Liver (tissue), 9 donors: ENCODE measurements around the gene PCED1B. TPM values are rescaled to one million over a fixed set of nuclear protein-coding genes. Genes with fewer than 3 reads are reported as not detected.

Experiments
- DNase-seq: peaks from one replicate; pipeline ENCODE4 v3.0.0-alpha.2; 2017; ENCODE audit warnings: low spot score
- H3K27ac ChIP-seq, 2 donors: one replicate each; pipeline ENCODE4 v1.7.0; 2013; ENCODE audit warnings: inconsistent platforms in 2 of 2, low read length in 2 of 2, control low read depth in 1 of 2, low read depth in 1 of 2, mild to moderate bottlenecking in 1 of 2
- H3K27me3 ChIP-seq, 4 donors: one replicate each; pipeline versions ENCODE4 v1.6.1 to v1.7.0; 2013; ENCODE audit warnings: low read length in 3 of 4, inconsistent platforms in 1 of 4, mild to moderate bottlenecking in 1 of 4, moderate library complexity in 1 of 4; ENCODE audit not compliant: control insufficient read depth in 4 of 4, insufficient read depth in 4 of 4
- H3K36me3 ChIP-seq, 4 donors: one replicate each; pipeline versions ENCODE4 v1.6.1 to v1.7.0; 2013; ENCODE audit warnings: low read length in 3 of 4, mild to moderate bottlenecking in 3 of 4, low read depth in 1 of 4, moderate library complexity in 1 of 4; ENCODE audit not compliant: control insufficient read depth in 4 of 4, insufficient read depth in 3 of 4
- H3K4me1 ChIP-seq, 4 donors: one replicate each; pipeline versions ENCODE4 v1.6.1 to v1.7.0; 2013; ENCODE audit warnings: low read length in 3 of 4, mild to moderate bottlenecking in 3 of 4, moderate library complexity in 1 of 4; ENCODE audit not compliant: control insufficient read depth in 4 of 4, insufficient read depth in 4 of 4
- H3K4me3 ChIP-seq, 3 donors: one replicate each; pipeline versions ENCODE4 v1.6.1 to v1.7.0; 2013; ENCODE audit warnings: low read length in 3 of 3, control low read depth in 1 of 3, low read depth in 1 of 3, mild to moderate bottlenecking in 1 of 3
- H3K9ac ChIP-seq, 2 donors: one replicate each; pipeline ENCODE4 v1.7.0; 2013; ENCODE audit warnings: low read length in 2 of 2, mild to moderate bottlenecking in 2 of 2, moderate library complexity in 2 of 2, control low read depth in 1 of 2, low read depth in 1 of 2
- H3K9me3 ChIP-seq, 4 donors: one replicate each; pipeline versions ENCODE4 v1.6.1 to v1.7.0; 2013; ENCODE audit warnings: low read length in 3 of 4; ENCODE audit not compliant: control insufficient read depth in 4 of 4
- CTCF ChIP-seq: fragments of 150-350 bp; IDR thresholded peaks from 2 replicates; pipeline ENCODE4 v1.5.1; 2017; ENCODE audit warnings: improper control_type of control experiment, low read depth, low read length; ENCODE audit not compliant: missing input control
- EGR1 ChIP-seq, 2 donors: IDR thresholded peaks; 2 replicates each; pipeline ENCODE4 v1.6.1; 2016 to 2018; ENCODE audit warnings: antibody characterized with exemption in 2 of 2, low read depth in 2 of 2
- FOXA2 ChIP-seq: IDR thresholded peaks from 2 replicates; pipeline ENCODE4 v1.6.1; 2016; ENCODE audit warnings: antibody characterized with exemption
- GABPA ChIP-seq, 2 donors: IDR thresholded peaks in 1 of 2; conservative IDR thresholded peaks in 1 of 2; 2 replicates each; pipeline ENCODE4 v1.6.1; 2016; ENCODE audit warnings: antibody characterized with exemption in 2 of 2, mild to moderate bottlenecking in 1 of 2, moderate library complexity in 1 of 2
- HNF4A ChIP-seq, 2 donors: conservative IDR thresholded peaks; 2 replicates each; pipeline ENCODE4 v1.6.1; 2016; ENCODE audit warnings: antibody characterized with exemption in 2 of 2, mild to moderate bottlenecking in 2 of 2
- JUND ChIP-seq, 2 donors: IDR thresholded peaks; 2 replicates each; pipeline ENCODE4 v1.6.1; 2016; ENCODE audit warnings: antibody characterized with exemption in 2 of 2
- MAX ChIP-seq: IDR thresholded peaks from 2 replicates; pipeline ENCODE4 v1.6.1; 2016; ENCODE audit warnings: antibody characterized with exemption
- NR2F2 ChIP-seq: IDR thresholded peaks from 2 replicates; pipeline ENCODE4 v1.6.1; 2016; ENCODE audit warnings: antibody characterized with exemption
- RAD21 ChIP-seq, 2 donors: IDR thresholded peaks; 2 replicates each; pipeline ENCODE4 v1.6.1; 2016; ENCODE audit warnings: antibody characterized with exemption in 2 of 2, mild to moderate bottlenecking in 2 of 2
- REST ChIP-seq: IDR thresholded peaks from 2 replicates; pipeline ENCODE4 v1.6.1; 2016; ENCODE audit warnings: antibody characterized with exemption, mild to moderate bottlenecking
- RXRA ChIP-seq, 2 donors: IDR thresholded peaks; 2 replicates each; pipeline ENCODE4 v1.6.1; 2017 to 2018; ENCODE audit warnings: antibody characterized with exemption in 2 of 2, mild to moderate bottlenecking in 1 of 2
- SP1 ChIP-seq: IDR thresholded peaks from 2 replicates; pipeline ENCODE4 v1.6.1; 2018; ENCODE audit warnings: antibody characterized with exemption, mild to moderate bottlenecking
- TAF1 ChIP-seq: conservative IDR thresholded peaks from 2 replicates; pipeline ENCODE4 v1.6.1; 2016; ENCODE audit warnings: antibody characterized with exemption, mild to moderate bottlenecking
- YY1 ChIP-seq: IDR thresholded peaks from 2 replicates; pipeline ENCODE4 v1.6.1; 2016; ENCODE audit warnings: antibody characterized with exemption, mild to moderate bottlenecking
- ZBTB33 ChIP-seq: IDR thresholded peaks from 2 replicates; pipeline ENCODE4 v1.6.1; 2016; ENCODE audit warnings: antibody characterized with exemption
- WGBS: extraction: QIAGEN DNeasy Blood & Tissue Kit; methylation state at CpG from one replicate; pipeline ENCODE4 v1.1.7; 2013; 5-methylcytosine and 5-hydroxymethylcytosine counted together
- polyA plus RNA-seq, 2 donors: library from polyadenylated mRNA; stranded (reverse) in 1 of 2; unstranded in 1 of 2; fragments of 200-250 nt in 1 of 2; fragments of >200 nt in 1 of 2; fragmentation: Nextera tagmentation in 1 of 2; extraction: Ambion mirVana in 1 of 2; gene quantifications; one replicate each; pipeline versions ENCODE4 v1.2.1 to v1.2.3, GENCODE V29; 2013 to 2015
- total RNA-seq, 2 donors: library from RNA; depleted of rRNA; stranded (reverse); fragments of >200 nt; gene quantifications; one replicate each; pipeline ENCODE4 v1.2.3, GENCODE V29; 2014
- donor health status: healthy.
- donor health status: healthy.
- donor health status: healthy.
- donor health status: healthy.
- donor health status: healthy.

The PCED1B gene
- total and polyA plus RNA-seq, 4 donors = 0.51 to 1.8 (median 1.1) TPM

- H3K9ac ChIP-seq = no peak overlapping the region
- H3K27ac ChIP-seq = no peak overlapping the region
- no peaks in the 10 kb centered on the region for H3K9me3 ChIP-seq
- 84% methylated on average over 3 of the region's 3 CpGs for WGBS
- no peaks in the 10 kb centered on the region for H3K36me3 ChIP-seq
- no peak overlapping the region for H3K4me3 ChIP-seq
- TF ChIP-seq GABPA (IDR thresholded peaks at IDR 0.05 in 1 of 2, conservative IDR thresholded peaks at IDR 0.05 in 1 of 2) (no peak), JUND (IDR thresholded peaks at IDR 0.05) (no peak), HNF4A (conservative IDR thresholded peaks at IDR 0.05) (no peak), ZBTB33 (no peak), YY1 (no peak), FOXA2 (no peak), CTCF (no peak), NR2F2 (no peak), SP1 (no peak)
- peaks cover 0 to 11% (median under 1%) of the 10 kb centered on the region in 4 donors for H3K4me1 ChIP-seq
- no peaks in the 10 kb centered on the region for H3K27me3 ChIP-seq
- no peak for DNase-seq
Observed at GRCh38 chr12:47272412-47273190, 193.2 kb downstream of the PCED1B start.

GRCh38 chr12:47273191-47273626 is 193.8 kb downstream of the PCED1B start:
- Histone ChIP-seq H3K9me3 (no peaks in the 10 kb centered on the region), H3K4me1 (peaks cover 0 to 11% (median under 1%) of the 10 kb centered on the region in 4 donors), H3K9ac (no peak overlapping the region), H3K36me3 (no peaks in the 10 kb centered on the region), H3K27me3 (no peaks in the 10 kb centered on the region), H3K27ac (no peak overlapping the region), H3K4me3 (no peak overlapping the region)
- TF ChIP-seq ZBTB33 (no peak), REST (no peak), RXRA (IDR thresholded peaks at IDR 0.05) (no peak), NR2F2 (no peak), EGR1 (IDR thresholded peaks at IDR 0.05; ENCODE audit: low read depth in 2 of 2) (no peak), JUND (IDR thresholded peaks at IDR 0.05) (no peak), MAX (no peak), RAD21 (IDR thresholded peaks at IDR 0.05) (no peak), TAF1 (no peak), YY1 (no peak)
- no peak for DNase-seq
- 52% methylated on average over 4 of the region's 4 CpGs for WGBS
